ENCODE data around the gene NLE1. TPM values are rescaled to one million over a fixed set of nuclear protein-coding genes. Genes with fewer than 3 reads are reported as not detected.

NLE1 gene
- total and polyA plus RNA-seq, 2 of the 8 experiments (the other 6 are each of a cell fraction or from before 2014, with no cell fraction given) = 50.4 to 51.5 TPM

DNA sequence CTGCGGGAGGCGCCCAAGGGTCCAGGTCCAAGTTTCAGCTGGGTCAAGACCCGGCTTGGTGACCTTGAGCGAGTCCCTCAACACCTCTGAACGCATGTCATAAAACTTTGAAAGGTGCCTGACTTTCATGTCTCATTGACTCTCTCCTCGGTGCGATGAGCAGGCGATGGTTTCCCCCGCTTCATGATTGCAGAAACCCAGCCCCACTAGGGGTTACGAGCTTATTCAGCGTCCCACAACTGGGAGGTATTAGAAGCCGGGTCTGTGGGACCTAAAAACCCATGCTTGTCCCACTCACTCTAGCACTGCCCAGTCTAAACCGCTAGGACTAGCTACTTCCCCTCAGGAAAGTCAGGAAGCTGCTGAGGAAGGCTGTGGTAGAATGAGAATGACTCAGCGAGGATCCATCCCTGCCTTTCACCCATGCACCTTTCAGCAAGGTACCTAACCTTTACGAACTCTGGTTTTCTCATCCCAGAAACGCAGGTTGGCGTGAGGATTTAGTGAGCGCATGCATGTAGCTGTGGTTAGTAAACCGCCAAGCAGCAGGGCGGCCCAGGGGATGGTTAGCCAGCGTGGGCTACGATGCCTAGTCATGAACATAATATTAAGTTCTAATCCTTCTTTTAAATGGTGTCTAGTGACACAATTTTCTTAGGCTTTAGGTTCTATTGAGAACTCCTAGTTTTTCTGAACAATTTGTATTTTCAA lies 52.4 kb downstream of the NLE1 start (continued):
- TF ChIP-seq RBBP5 (IDR thresholded peaks at IDR 0.05; ENCODE audit: borderline replicate concordance, low read depth, low read length) (no peak), RFX5 (IDR thresholded peaks at IDR 0.05; ENCODE audit: borderline replicate concordance, low read depth, low read length) (no peak)
